ENCODE data around the gene RBM12. TPM values are rescaled to one million over a fixed set of nuclear protein-coding genes. Genes with fewer than 3 reads are reported as not detected.

The RBM12 gene
- total RNA-seq, 2 experiments from 2014 or later, result 91.7 to 95.2 TPM

DNA sequence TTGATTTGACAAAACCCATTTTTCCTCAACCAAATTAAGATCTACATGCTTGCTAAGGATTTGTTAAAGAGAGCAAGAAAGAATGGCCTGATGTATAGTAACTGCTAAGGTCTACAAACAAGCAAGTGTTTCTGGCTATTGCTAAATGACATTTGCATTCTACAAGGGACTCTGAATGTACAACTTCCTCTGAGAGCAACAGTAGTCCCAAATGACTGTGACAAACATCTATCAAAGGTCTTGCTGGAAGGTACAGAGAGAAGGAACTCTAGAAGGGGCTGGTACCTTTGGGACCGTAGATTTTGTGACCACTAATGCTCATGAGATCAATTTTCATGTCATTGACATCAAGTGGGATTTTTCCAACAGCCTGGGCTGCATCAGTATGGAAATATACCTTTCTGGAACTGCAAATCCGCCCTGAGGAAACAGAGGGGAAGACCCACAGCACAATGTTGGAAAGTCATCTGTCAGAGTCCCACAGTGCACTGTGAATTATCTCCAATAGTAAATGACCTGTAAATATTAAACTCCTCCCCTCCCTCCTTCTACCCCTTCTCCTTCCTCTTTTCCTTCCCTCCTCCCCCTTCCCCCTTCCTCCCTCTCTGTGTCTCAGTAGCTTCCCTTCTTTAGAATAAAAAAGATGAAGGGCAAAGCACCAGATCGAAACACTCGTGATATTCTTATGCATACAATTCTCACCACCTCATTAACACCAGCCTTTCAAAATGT, 15.9 kb upstream of the RBM12 start:
- POLR2A ChIA-PET, result interaction anchor here (1.1 kb wide), 1 partner anchor 17 kb away, joined by 3 read pairs; no protein-coding TSS in a partner anchor
- TF ChIP-seq, protein P1, sequence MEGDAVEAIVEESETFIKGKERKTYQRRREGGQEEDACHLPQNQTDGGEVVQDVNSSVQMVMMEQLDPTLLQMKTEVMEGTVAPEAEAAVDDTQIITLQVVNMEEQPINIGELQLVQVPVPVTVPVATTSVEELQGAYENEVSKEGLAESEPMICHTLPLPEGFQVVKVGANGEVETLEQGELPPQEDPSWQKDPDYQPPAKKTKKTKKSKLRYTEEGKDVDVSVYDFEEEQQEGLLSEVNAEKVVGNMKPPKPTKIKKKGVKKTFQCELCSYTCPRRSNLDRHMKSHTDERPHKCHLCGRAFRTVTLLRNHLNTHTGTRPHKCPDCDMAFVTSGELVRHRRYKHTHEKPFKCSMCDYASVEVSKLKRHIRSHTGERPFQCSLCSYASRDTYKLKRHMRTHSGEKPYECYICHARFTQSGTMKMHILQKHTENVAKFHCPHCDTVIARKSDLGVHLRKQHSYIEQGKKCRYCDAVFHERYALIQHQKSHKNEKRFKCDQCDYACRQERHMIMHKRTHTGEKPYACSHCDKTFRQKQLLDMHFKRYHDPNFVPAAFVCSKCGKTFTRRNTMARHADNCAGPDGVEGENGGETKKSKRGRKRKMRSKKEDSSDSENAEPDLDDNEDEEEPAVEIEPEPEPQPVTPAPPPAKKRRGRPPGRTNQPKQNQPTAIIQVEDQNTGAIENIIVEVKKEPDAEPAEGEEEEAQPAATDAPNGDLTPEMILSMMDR (IDR thresholded peaks at IDR 0.05), result no peak
- Histone ChIP-seq H3K4me1 (ENCODE audit: insufficient read depth, low read length) (no peaks in the 10 kb centered on the region), H3K36me3 (ENCODE audit: insufficient read depth, low read length) (peaks cover 28% of the 10 kb centered on the region), H3K27me3 (ENCODE audit: control insufficient read depth in 1 of 2, insufficient read depth in 2 of 2, low read length in 2 of 2) (no peaks in the 10 kb centered on the region), H3K4me3 (ENCODE audit: low read length) (no peak overlapping the region), H3K27ac (ENCODE audit: low read depth in 1 of 2, low read length in 2 of 2) (no peak overlapping the region), H3K9me3 (ENCODE audit: control insufficient read depth in 1 of 2, insufficient read depth in 1 of 2, low read length in 2 of 2) (no peaks in the 10 kb centered on the region)
- DNase-seq (peak in 1 of 14 experiments; percentile 11), ATAC-seq (ENCODE audit: poor library complexity) (no peak)
- no peak overlapping the region for H3K27ac Mint-ChIP-seq
- H3K9me3 Mint-ChIP-seq, result no peaks in the 10 kb centered on the region
- peaks cover 57% of the 10 kb centered on the region for H3K36me3 Mint-ChIP-seq (ENCODE audit: low read depth)
- CTCF ChIA-PET, result no interaction called here
- H3K27me3 Mint-ChIP-seq, result no peaks in the 10 kb centered on the region
- H3K4me1 Mint-ChIP-seq (ENCODE audit: low read depth), result no peaks in the 10 kb centered on the region
- no peak overlapping the region for H3K4me3 Mint-ChIP-seq
- intact Hi-C loops (cut with DNase I, micrococcal nuclease), result no loop called here

DNA sequence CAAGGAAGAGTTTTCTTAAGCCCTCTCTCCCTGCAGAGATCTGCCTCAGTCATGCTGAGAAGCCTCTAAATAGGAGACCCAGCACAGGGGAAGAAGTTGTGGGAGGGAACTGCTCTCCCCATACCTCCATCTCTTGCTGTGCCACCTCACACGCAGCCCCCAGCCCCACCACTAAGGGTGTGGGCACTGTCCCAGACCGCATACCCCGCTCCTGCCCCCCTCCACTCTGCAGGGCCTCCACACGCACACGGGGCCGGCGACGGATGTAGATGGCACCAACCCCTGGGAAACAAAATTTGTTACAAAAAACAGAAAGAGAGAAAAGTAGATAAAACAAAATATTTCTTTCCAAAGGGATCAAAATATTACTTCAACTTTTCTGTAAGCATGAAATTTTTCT, 10.2 kb upstream of the RBM12 start:
- Mint-ChIP-seq H3K9me3 (no peaks in the 10 kb centered on the region), H3K27me3 (no peaks in the 10 kb centered on the region), H3K4me1 (ENCODE audit: low read depth) (no peaks in the 10 kb centered on the region), H3K4me3 (no peak overlapping the region), H3K27ac (no peak overlapping the region), H3K36me3 (ENCODE audit: low read depth) (peaks cover 75% of the 10 kb centered on the region)
- POLR2A ChIA-PET, result interaction anchor here (0.6 kb wide), 1 partner anchor 11 kb away, joined by 3 read pairs; no protein-coding TSS in a partner anchor
- Histone ChIP-seq H3K27ac (ENCODE audit: low read depth in 1 of 2, low read length in 2 of 2) (no peak overlapping the region), H3K36me3 (ENCODE audit: insufficient read depth, low read length) (peaks cover 64% of the 10 kb centered on the region), H3K4me1 (ENCODE audit: insufficient read depth, low read length) (no peaks in the 10 kb centered on the region), H3K4me3 (ENCODE audit: low read length) (no peak overlapping the region), H3K9me3 (ENCODE audit: control insufficient read depth in 1 of 2, insufficient read depth in 1 of 2, low read length in 2 of 2) (no peaks in the 10 kb centered on the region), H3K27me3 (ENCODE audit: control insufficient read depth in 1 of 2, insufficient read depth in 2 of 2, low read length in 2 of 2) (no peaks in the 10 kb centered on the region)
- TF ChIP-seq, protein P1 (IDR thresholded peaks at IDR 0.05), result no peak
- intact Hi-C loops (cut with DNase I, micrococcal nuclease), result no loop called here
- CTCF ChIA-PET, result no interaction called here
- peak in 1 of 14 experiments; percentile 8 for DNase-seq
- ATAC-seq (ENCODE audit: poor library complexity), result no peak

DNA sequence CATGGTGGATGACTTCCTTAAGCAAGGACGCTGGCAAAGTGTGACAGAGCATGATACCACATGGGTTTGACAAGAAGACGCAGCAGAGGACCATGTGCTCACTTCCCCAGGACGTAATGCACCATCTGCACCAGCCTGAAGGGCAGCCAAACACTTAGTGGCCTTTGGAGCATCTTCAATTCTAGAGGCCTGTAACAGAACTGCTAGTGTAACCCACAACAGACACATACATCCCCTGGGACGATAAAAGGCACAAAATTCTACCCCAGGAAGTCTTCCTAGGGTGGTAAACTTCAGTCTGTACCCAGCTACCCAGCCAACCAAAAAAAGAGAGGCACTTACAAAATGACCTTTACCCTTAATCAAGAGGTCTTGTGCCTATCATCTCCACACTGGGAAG, 9.2 kb upstream of the RBM12 start:
- Mint-ChIP-seq H3K4me1 (ENCODE audit: low read depth) (no peaks in the 10 kb centered on the region), H3K27ac (no peak overlapping the region), H3K4me3 (no peak overlapping the region), H3K27me3 (no peaks in the 10 kb centered on the region), H3K36me3 (ENCODE audit: low read depth) (peaks cover 75% of the 10 kb centered on the region), H3K9me3 (no peaks in the 10 kb centered on the region)
- no peaks in the 10 kb centered on the region for H3K4me1 ChIP-seq (ENCODE audit: insufficient read depth, low read length)
- peaks cover 73% of the 10 kb centered on the region for H3K36me3 ChIP-seq (ENCODE audit: insufficient read depth, low read length)
- H3K9me3 ChIP-seq (ENCODE audit: control insufficient read depth in 1 of 2, insufficient read depth in 1 of 2, low read length in 2 of 2), result no peaks in the 10 kb centered on the region
- no peak overlapping the region for H3K4me3 ChIP-seq (ENCODE audit: low read length)
- H3K27me3 ChIP-seq (ENCODE audit: control insufficient read depth in 1 of 2, insufficient read depth in 2 of 2, low read length in 2 of 2), result no peaks in the 10 kb centered on the region
- TF ChIP-seq, protein P1 (IDR thresholded peaks at IDR 0.05), result no peak
- no peak overlapping the region for H3K27ac ChIP-seq (ENCODE audit: low read depth in 1 of 2, low read length in 2 of 2)
- DNase-seq (peak in 1 of 14 experiments; percentile 24), ATAC-seq (ENCODE audit: poor library complexity) (no peak)
- ChIA-PET CTCF (no interaction called here), POLR2A (no interaction called here)
- intact Hi-C loops (cut with DNase I, micrococcal nuclease), result no loop called here
